PFSK-1 (cell line): Measurements from ENCODE around the gene KIRREL3.

Experiments
- FOXP2 ChIP-seq: optimal IDR thresholded peaks from 2 replicates; pipeline ENCODE3; 2011; ENCODE audit warnings: borderline replicate concordance, control low read depth, inconsistent platforms; ENCODE audit not compliant: insufficient read depth; ENCODE audit errors: extremely low read length, extremely low read depth
- REST ChIP-seq, 2 experiments: IDR thresholded peaks; 2 replicates each; pipeline versions ENCODE4 v1.6.1 to v1.8.0; 2011 to 2012; ENCODE audit warnings: low read depth in 2 of 2, low read length in 2 of 2, control low read depth in 1 of 2, inconsistent platforms in 1 of 2, mild to moderate bottlenecking in 1 of 2, moderate library complexity in 1 of 2; ENCODE audit not compliant: insufficient read depth in 1 of 2
- SIN3A ChIP-seq: IDR thresholded peaks from 2 replicates; pipeline ENCODE4 v1.6.1; 2012; ENCODE audit warnings: mild to moderate bottlenecking, low read length, moderate library complexity, borderline replicate concordance; ENCODE audit not compliant: insufficient read depth
- TAF1 ChIP-seq: IDR thresholded peaks from 2 replicates; pipeline ENCODE4 v1.6.1; 2012; ENCODE audit warnings: low read length, control low read depth, borderline replicate concordance; ENCODE audit not compliant: insufficient read depth

- TF ChIP-seq FOXP2: no peak
- TF ChIP-seq REST (IDR thresholded peaks at IDR 0.05; ENCODE audit: insufficient read depth in 1 of 2, low read depth in 2 of 2, low read length in 2 of 2): no peak
- TF ChIP-seq TAF1: no peak
- no peak for TF ChIP-seq SIN3A
These were observed 2.9 kb downstream of the KIRREL3 start for GRCh38 chr11:126997641-126998040.
